Nephron (organoid): ENCODE measurements around the gene STRN3.

ENCODE experiments used
- H3K27ac Mint-ChIP-seq, 3 experiments: 2 replicates each; pipeline ENCODE4 v1.8.0; 2020; ENCODE audit warnings: mixed read lengths in 3 of 3, mild to moderate bottlenecking in 2 of 3, moderate library complexity in 1 of 3
- H3K27me3 Mint-ChIP-seq: 2 replicates; pipeline ENCODE4 v1.8.0; 2021; ENCODE audit warnings: low read depth, mild to moderate bottlenecking, moderate library complexity, mixed read lengths
- H3K36me3 Mint-ChIP-seq: 2 replicates; pipeline ENCODE4 v1.8.0; 2020; ENCODE audit warnings: low read depth, mixed read lengths
- H3K4me1 Mint-ChIP-seq: 2 replicates; pipeline ENCODE4 v1.8.0; 2020; ENCODE audit warnings: mixed read lengths
- H3K4me3 Mint-ChIP-seq, 3 experiments: 2 replicates each; pipeline ENCODE4 v1.8.0; 2020; ENCODE audit warnings: mild to moderate bottlenecking in 3 of 3, mixed read lengths in 3 of 3, moderate library complexity in 2 of 3
- H3K9me3 Mint-ChIP-seq: 2 replicates; pipeline ENCODE4 v1.8.0; 2020; ENCODE audit warnings: mixed read lengths
- CTCF ChIP-seq, 3 experiments: fragments of 200-600 bp; sonication (generic); IDR thresholded peaks; one replicate each; pipeline ENCODE4 v1.5.0; 2021; ENCODE audit warnings: antibody characterized with exemption in 3 of 3; ENCODE audit not compliant: unreplicated experiment in 3 of 3

The STRN3 gene

DNA sequence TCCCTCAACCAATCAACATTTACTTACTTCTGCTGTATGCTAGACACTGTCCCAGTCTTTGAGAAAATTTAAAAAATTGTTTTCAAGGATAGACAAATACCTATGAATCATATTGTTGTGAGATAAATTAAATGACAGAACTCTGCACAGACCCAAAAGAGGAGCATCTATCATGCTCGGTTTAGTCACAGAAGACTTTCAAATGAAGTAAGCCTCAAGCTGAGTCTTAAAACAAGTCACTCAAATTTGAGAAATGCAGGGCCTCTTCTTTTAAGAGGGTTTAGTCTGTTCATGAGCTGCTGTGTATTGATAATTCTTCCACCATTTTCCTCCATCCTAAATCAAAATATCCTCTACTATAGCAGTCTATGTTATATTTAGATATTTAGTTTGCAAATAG, 176.2 kb downstream of the STRN3 start:
- H3K27ac Mint-ChIP-seq: no peak overlapping the region
- no peak for TF ChIP-seq CTCF (IDR thresholded peaks at IDR 0.05; ENCODE audit: unreplicated experiment in 3 of 3)
- H3K36me3 Mint-ChIP-seq: no peaks in the 10 kb centered on the region
- H3K4me1 Mint-ChIP-seq: no peaks in the 10 kb centered on the region
- no peaks in the 10 kb centered on the region for H3K9me3 Mint-ChIP-seq
- H3K27me3 Mint-ChIP-seq: peaks cover 4% of the 10 kb centered on the region
- H3K4me3 Mint-ChIP-seq: no peak overlapping the region

- no peaks in the 10 kb centered on the region for H3K4me1 Mint-ChIP-seq
- H3K27me3 Mint-ChIP-seq: peaks cover 4% of the 10 kb centered on the region
- H3K4me3 Mint-ChIP-seq: no peak overlapping the region
- H3K36me3 Mint-ChIP-seq: no peaks in the 10 kb centered on the region
- TF ChIP-seq CTCF (IDR thresholded peaks at IDR 0.05; ENCODE audit: unreplicated experiment in 3 of 3): no peak
- H3K27ac Mint-ChIP-seq: no peak overlapping the region
- H3K9me3 Mint-ChIP-seq: no peaks in the 10 kb centered on the region
These were observed 176.8 kb downstream of the STRN3 start for GRCh38 chr14:30849354-30849753.

GRCh38 chr14:30848449-30849240, 177.5 kb downstream of the STRN3 start:
- Mint-ChIP-seq H3K27me3 (peaks cover 4% of the 10 kb centered on the region), H3K4me3 (no peak overlapping the region), H3K4me1 (no peaks in the 10 kb centered on the region), H3K9me3 (no peaks in the 10 kb centered on the region), H3K27ac (no peak overlapping the region), H3K36me3 (no peaks in the 10 kb centered on the region)
- TF ChIP-seq CTCF (IDR thresholded peaks at IDR 0.05; ENCODE audit: unreplicated experiment in 3 of 3): no peak
